Cardiac muscle cell (in vitro differentiated cells and primary cell): ENCODE data around the gene MAN1B1. TPM values are rescaled to one million over a fixed set of nuclear protein-coding genes. Genes with fewer than 3 reads are reported as not detected.
A peak's percentile ranks its signal among the peaks of the same experiment; 100 is the strongest.

ENCODE experiments used
- DNase-seq, 2 donors: peaks; one replicate each; pipeline versions ENCODE4 v3.0.0 to v3.0.0-alpha.2; 2010 to 2017; ENCODE audit warnings: low read depth in 1 of 2, low spot score in 1 of 2
- H3K27ac ChIP-seq: fragments of 200-600 bp; sonication (generic); 2 replicates; pipeline ENCODE4 v1.5.1; 2016
- H3K27me3 ChIP-seq: fragments of 200-600 bp; sonication (generic); 2 replicates; pipeline ENCODE4 v1.6.0; 2016; ENCODE audit warnings: control low read depth
- H3K36me3 ChIP-seq: fragments of 200-600 bp; sonication (generic); 2 replicates; pipeline ENCODE4 v1.5.1; 2016; ENCODE audit warnings: control low read depth
- H3K4me1 ChIP-seq: fragments of 200-600 bp; sonication (generic); 2 replicates; pipeline ENCODE4 v1.8.1; 2017; ENCODE audit warnings: low read depth, mild to moderate bottlenecking, mixed run types
- H3K4me3 ChIP-seq: fragments of 200-600 bp; sonication (generic); 2 replicates; pipeline ENCODE4 v1.5.1; 2016; ENCODE audit warnings: mild to moderate bottlenecking
- H3K9me3 ChIP-seq: fragments of 200-600 bp; sonication (generic); 2 replicates; pipeline ENCODE4 v1.5.1; 2017; ENCODE audit warnings: low read depth, mild to moderate bottlenecking, control low read depth
- CTCF ChIP-seq: IDR thresholded peaks from 2 replicates; pipeline ENCODE4 v1.5.1; 2012; ENCODE audit warnings: low read depth, mild to moderate bottlenecking, low read length
- polyA plus RNA-seq: library from polyadenylated mRNA; unstranded; fragments of >200 nt; fragmentation: Nextera tagmentation; extraction: Ambion mirVana; gene quantifications from 2 replicates; pipeline ENCODE4 v1.2.1, GENCODE V29; 2016
- total RNA-seq: library from RNA; depleted of rRNA; stranded (reverse); fragments of >200 nt; gene quantifications from 2 replicates; pipeline ENCODE4 v1.2.3, GENCODE V29; 2016

The MAN1B1 gene
- total and polyA plus RNA-seq, 2 experiments from 2014 or later = 67.6 to 73.3 TPM

- DNase-seq = peak in 1 of 2 donors; percentile 34
Observed at GRCh38 chr9:137150617-137151457, 64.1 kb downstream of the MAN1B1 start.

GRCh38 chr9:137152844-137153405, 66.1 kb downstream of the MAN1B1 start:
- H3K4me1 ChIP-seq = no peaks in the 10 kb centered on the region
- H3K4me3 ChIP-seq = no peak overlapping the region
- DNase-seq = no peak
- H3K9me3 ChIP-seq = no peaks in the 10 kb centered on the region
- no peaks in the 10 kb centered on the region for H3K36me3 ChIP-seq
- TF ChIP-seq CTCF = no peak
- H3K27me3 ChIP-seq = peaks cover 63% of the 10 kb centered on the region
- no peak overlapping the region for H3K27ac ChIP-seq

More at GRCh38 chr9:137150617-137151457, 64.1 kb downstream of the MAN1B1 start:
- H3K27me3 ChIP-seq = peaks cover 58% of the 10 kb centered on the region
- no peak for TF ChIP-seq CTCF
- no peaks in the 10 kb centered on the region for H3K4me1 ChIP-seq
- H3K4me3 ChIP-seq = no peak overlapping the region
- no peaks in the 10 kb centered on the region for H3K9me3 ChIP-seq
- no peaks in the 10 kb centered on the region for H3K36me3 ChIP-seq
- H3K27ac ChIP-seq = no peak overlapping the region

GRCh38 chr9:137156567-137157375, 70.0 kb downstream of the MAN1B1 start:
- peak; percentile 22 to 46 for DNase-seq
- Histone ChIP-seq H3K4me3 (no peak overlapping the region), H3K27ac (no peak overlapping the region), H3K9me3 (no peaks in the 10 kb centered on the region), H3K4me1 (no peaks in the 10 kb centered on the region), H3K36me3 (no peaks in the 10 kb centered on the region), H3K27me3 (peaks cover 80% of the 10 kb centered on the region)
- TF ChIP-seq CTCF = no peak

GRCh38 chr9:137157618-137158415, 71.0 kb downstream of the MAN1B1 start:
- H3K4me3 ChIP-seq = no peak overlapping the region
- no peak for DNase-seq
- no peaks in the 10 kb centered on the region for H3K9me3 ChIP-seq
- H3K4me1 ChIP-seq = no peaks in the 10 kb centered on the region
- peaks cover 85% of the 10 kb centered on the region for H3K27me3 ChIP-seq
- no peaks in the 10 kb centered on the region for H3K36me3 ChIP-seq
- TF ChIP-seq CTCF = no peak
- no peak overlapping the region for H3K27ac ChIP-seq

- Histone ChIP-seq H3K27me3 (peaks cover 93% of the 10 kb centered on the region), H3K4me1 (no peaks in the 10 kb centered on the region), H3K27ac (no peak overlapping the region), H3K36me3 (no peaks in the 10 kb centered on the region), H3K4me3 (no peak overlapping the region), H3K9me3 (no peaks in the 10 kb centered on the region)
- no peak for DNase-seq
- TF ChIP-seq CTCF = no peak
Observed at GRCh38 chr9:137158625-137159024, 71.8 kb downstream of the MAN1B1 start.
